ENCODE results near the gene DDX17. TPM values are rescaled to one million over a fixed set of nuclear protein-coding genes. Genes with fewer than 3 reads are reported as not detected.

Gene DDX17
- total RNA-seq, 3 donors from 2014 or later = 586 to 1,018 (median 961) TPM

DNA sequence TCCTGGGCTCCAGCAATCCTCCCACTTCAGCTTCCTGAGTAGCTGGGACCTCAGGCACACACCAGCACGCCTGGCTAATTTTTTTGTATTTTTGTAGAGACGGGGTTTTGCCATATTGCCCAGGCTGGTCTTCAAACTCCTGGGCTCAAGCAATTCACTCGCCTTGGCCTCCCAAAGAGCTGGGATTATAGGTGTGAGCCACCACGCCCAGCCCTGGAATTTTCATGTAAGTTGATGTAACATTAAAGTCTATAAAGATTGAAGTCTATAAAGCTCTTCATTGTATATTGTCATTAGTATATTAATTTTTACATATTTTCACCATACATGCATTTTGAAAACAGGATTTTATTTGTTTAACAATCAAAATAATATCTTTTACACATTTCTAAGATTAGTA, 12.5 kb upstream of the DDX17 start:
- Histone ChIP-seq H3K4me1 (no peaks in the 10 kb centered on the region), H3K4me3 (no peak overlapping the region), H3K36me3 (no peaks in the 10 kb centered on the region), H3K27me3 (no peaks in the 10 kb centered on the region), H3K27ac (no peak overlapping the region), H3K9me3 (no peaks in the 10 kb centered on the region)
- no peak for DNase-seq (ENCODE audit: low spot score in 2 of 2)
- intact Hi-C loops (cut with DNase I; ENCODE audit: low total_unique reads) = no loop called here
- no peak for TF ChIP-seq POLR2A (IDR thresholded peaks at IDR 0.05)
- TF ChIP-seq, protein P1, sequence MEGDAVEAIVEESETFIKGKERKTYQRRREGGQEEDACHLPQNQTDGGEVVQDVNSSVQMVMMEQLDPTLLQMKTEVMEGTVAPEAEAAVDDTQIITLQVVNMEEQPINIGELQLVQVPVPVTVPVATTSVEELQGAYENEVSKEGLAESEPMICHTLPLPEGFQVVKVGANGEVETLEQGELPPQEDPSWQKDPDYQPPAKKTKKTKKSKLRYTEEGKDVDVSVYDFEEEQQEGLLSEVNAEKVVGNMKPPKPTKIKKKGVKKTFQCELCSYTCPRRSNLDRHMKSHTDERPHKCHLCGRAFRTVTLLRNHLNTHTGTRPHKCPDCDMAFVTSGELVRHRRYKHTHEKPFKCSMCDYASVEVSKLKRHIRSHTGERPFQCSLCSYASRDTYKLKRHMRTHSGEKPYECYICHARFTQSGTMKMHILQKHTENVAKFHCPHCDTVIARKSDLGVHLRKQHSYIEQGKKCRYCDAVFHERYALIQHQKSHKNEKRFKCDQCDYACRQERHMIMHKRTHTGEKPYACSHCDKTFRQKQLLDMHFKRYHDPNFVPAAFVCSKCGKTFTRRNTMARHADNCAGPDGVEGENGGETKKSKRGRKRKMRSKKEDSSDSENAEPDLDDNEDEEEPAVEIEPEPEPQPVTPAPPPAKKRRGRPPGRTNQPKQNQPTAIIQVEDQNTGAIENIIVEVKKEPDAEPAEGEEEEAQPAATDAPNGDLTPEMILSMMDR (IDR thresholded peaks at IDR 0.05) = no peak
- TF ChIP-seq POLR2AphosphoS5 (IDR thresholded peaks at IDR 0.05) = no peak

DNA sequence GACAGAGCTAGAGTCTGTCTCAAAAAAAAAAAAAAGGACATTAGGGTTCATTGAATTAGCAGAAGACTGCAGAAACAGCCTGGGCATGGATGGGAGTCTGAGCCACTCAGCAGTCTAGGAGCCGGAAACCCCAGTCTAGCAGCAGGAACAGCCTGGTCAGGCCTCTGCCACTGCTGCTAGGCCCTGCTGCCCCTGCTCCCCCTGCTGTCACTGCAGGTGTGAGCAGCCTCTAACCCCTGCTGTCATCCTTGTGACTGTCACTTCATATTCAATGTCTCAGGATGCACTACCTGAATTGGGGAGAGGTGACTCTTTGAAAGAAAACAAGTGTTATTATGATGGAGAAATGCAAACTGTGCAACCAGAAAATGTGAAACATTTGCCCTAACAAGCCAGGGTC, 7.0 kb upstream of the DDX17 start:
- Histone ChIP-seq H3K36me3 (no peaks in the 10 kb centered on the region), H3K4me3 (no peak overlapping the region), H3K4me1 (no peaks in the 10 kb centered on the region), H3K27ac (no peak overlapping the region), H3K27me3 (no peaks in the 10 kb centered on the region), H3K9me3 (no peaks in the 10 kb centered on the region)
- intact Hi-C loops (cut with DNase I; ENCODE audit: low total_unique reads) = no loop called here
- DNase-seq (ENCODE audit: low spot score in 2 of 2) = no peak
- TF ChIP-seq POLR2A (IDR thresholded peaks at IDR 0.05) = no peak
- TF ChIP-seq POLR2AphosphoS5 (IDR thresholded peaks at IDR 0.05) = no peak
- TF ChIP-seq, protein P1 (IDR thresholded peaks at IDR 0.05) = no peak

DNA sequence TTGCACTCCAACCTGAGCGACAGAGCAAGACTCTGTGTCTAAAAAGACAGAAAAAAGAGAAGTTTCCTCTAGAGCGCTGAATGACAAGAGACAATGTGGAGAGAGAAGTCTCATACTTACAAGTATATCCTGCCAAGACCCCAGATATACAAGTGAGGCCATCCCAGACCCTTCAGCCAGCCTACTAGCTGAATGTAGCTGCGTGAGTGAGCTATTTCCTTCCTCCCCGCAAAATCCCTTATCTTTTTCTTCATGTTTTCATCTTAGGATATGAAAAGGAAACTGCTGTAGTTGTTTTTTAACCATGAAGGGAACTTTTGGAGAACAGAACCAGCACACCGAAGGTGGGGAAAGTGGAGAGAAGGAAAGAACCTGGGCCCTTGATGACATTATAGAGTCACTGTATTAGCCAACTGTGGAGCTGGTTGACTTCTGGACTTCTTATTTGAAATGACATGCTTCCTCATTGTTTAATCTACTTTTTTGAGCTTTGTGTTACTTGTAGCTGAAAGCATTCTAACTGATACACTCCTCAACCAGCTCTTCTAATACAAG, 4.4 kb upstream of the DDX17 start:
- Histone ChIP-seq H3K9me3 (no peaks in the 10 kb centered on the region), H3K4me3 (no peak overlapping the region), H3K4me1 (no peaks in the 10 kb centered on the region), H3K27me3 (no peaks in the 10 kb centered on the region), H3K27ac (no peak overlapping the region), H3K36me3 (no peaks in the 10 kb centered on the region)
- DNase-seq (ENCODE audit: low spot score in 2 of 2) = no peak
- intact Hi-C loops (cut with DNase I; ENCODE audit: low total_unique reads) = no loop called here
- no peak for TF ChIP-seq POLR2AphosphoS5 (IDR thresholded peaks at IDR 0.05)
- TF ChIP-seq POLR2A (IDR thresholded peaks at IDR 0.05) = no peak
- TF ChIP-seq, protein P1 (IDR thresholded peaks at IDR 0.05) = no peak

DNA sequence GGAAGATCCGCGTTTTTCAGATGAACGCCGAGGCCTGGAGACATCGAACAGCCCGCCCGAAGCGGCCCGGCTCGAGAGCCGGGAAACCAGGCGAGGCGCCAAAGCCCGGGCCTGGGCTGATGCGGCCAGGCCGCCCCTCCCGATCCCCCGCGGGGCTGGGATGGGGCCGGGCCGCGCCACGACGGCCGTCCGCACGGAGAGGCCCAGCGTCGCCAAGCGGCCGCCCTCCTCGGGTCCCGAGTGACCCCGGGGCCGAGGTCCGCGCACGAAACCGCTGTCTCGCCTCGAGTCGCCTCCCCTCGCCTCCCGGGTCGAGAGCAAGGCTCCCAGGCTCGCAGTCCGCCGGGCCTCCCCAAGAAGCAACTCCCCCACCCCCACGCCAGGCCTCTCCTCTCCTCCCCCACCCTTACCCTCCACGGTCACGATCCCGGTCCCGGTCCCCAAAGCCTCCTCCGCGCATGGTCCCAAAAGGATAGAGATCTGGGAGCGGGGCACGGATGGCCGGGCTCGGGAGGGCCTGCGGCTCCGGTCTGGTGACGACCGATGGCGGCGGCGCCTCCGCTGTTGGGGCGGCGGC, 482 bp downstream of the DDX17 start:
- peak overlapping the region; percentile 86 to 94 (median 91) for H3K4me3 ChIP-seq
- H3K4me1 ChIP-seq = peaks cover 6% of the 10 kb centered on the region in 2 donors
- no peaks in the 10 kb centered on the region for H3K27me3 ChIP-seq
- TF ChIP-seq POLR2A (IDR thresholded peaks at IDR 0.05) = peak; percentile 42
- TF ChIP-seq, protein P1 (IDR thresholded peaks at IDR 0.05) = no peak
- TF ChIP-seq POLR2AphosphoS5 (IDR thresholded peaks at IDR 0.05) = peak in 2 of 3 donors; percentile 66 to 80
- H3K9me3 ChIP-seq = no peaks in the 10 kb centered on the region
- intact Hi-C loops (cut with DNase I; ENCODE audit: low total_unique reads) = no loop called here
- H3K27ac ChIP-seq = peak overlapping the region; percentile 100
- DNase-seq (ENCODE audit: low spot score in 2 of 2) = peak; percentile 63 to 74
- no peaks in the 10 kb centered on the region for H3K36me3 ChIP-seq

DNA sequence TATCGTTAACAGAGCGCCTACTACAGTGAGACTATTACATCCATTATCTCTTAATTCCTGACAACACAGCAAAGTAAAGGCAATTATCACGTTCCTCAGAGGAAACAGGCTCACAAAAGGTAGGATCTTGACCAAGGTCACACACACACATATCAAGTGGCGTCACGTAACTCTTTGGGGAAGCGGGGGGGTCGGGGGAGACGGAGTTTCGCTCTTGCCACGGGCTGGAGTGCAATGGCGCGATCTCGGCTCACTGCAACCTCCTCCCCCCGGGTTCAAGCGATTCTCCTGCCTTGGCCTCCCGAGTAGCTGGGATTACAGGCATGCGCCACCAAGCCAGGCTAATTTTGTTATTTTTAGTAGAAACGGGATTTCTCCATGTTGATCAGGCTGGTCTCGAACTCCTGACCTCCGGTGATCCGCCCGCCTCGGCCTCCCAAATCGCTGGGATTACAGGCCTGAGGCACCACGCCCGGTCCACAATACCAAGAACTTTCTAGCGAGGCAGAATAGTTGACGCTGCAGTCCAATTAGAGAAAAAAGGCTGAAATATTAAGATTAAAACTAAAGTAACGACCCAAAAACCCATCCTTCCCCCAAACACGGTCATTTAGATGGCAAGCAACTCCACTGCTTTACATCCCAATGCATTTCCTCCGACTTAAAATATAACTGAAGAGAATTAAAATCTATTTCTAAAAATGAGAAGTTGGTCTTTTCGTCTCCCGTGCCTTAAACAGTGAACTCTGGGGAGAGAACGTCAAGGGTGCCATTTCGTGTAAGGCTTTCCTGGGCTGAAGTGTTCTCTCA, 1.2 kb downstream of the DDX17 start:
- intact Hi-C loops (cut with DNase I; ENCODE audit: low total_unique reads) = no loop called here
- H3K9me3 ChIP-seq = no peaks in the 10 kb centered on the region
- no peaks in the 10 kb centered on the region for H3K27me3 ChIP-seq
- DNase-seq (ENCODE audit: low spot score in 2 of 2) = no peak
- H3K36me3 ChIP-seq = no peaks in the 10 kb centered on the region
- peaks cover 6% of the 10 kb centered on the region in 2 donors for H3K4me1 ChIP-seq
- peak overlapping the region; percentile 100 for H3K27ac ChIP-seq
- peak overlapping the region; percentile 86 to 94 (median 91) for H3K4me3 ChIP-seq
- TF ChIP-seq, protein P1 (IDR thresholded peaks at IDR 0.05) = no peak
- peak in 1 of 3 donors; percentile 17 for TF ChIP-seq POLR2AphosphoS5 (IDR thresholded peaks at IDR 0.05)

All from breast epithelium (tissue), 4 donors.